HL-60 (cell line): ENCODE results near the gene CDH23.

Experiments
- CTCF ChIP-seq: IDR thresholded peaks from one replicate; pipeline ENCODE4 v1.5.1; 2011; ENCODE audit warnings: low read length, control low read depth, inconsistent platforms; ENCODE audit not compliant: insufficient read depth
- GABPA ChIP-seq: IDR thresholded peaks from 2 replicates; pipeline ENCODE4 v1.6.1; 2012; ENCODE audit warnings: low read depth
- POLR2AphosphoS5 ChIP-seq: IDR thresholded peaks from 2 replicates; pipeline ENCODE4 v1.6.1; 2012; ENCODE audit warnings: low read depth
- REST ChIP-seq: IDR thresholded peaks from 2 replicates; pipeline ENCODE4 v1.6.1; 2012; ENCODE audit warnings: low read depth; ENCODE audit not compliant: insufficient replicate concordance
- SPI1 ChIP-seq: IDR thresholded peaks from 2 replicates; pipeline ENCODE4 v1.6.1; 2012; ENCODE audit warnings: low read depth, mild to moderate bottlenecking, borderline replicate concordance

- TF ChIP-seq REST (no peak), CTCF (no peak), GABPA (no peak), POLR2AphosphoS5 (peak; percentile 65; the same call in 1 of the 2 replicates), SPI1 (no peak)
Observed at GRCh38 chr10:71752391-71753090, 355.8 kb downstream of the CDH23 start.
